ENCODE data around the gene CRELD1.

DNA sequence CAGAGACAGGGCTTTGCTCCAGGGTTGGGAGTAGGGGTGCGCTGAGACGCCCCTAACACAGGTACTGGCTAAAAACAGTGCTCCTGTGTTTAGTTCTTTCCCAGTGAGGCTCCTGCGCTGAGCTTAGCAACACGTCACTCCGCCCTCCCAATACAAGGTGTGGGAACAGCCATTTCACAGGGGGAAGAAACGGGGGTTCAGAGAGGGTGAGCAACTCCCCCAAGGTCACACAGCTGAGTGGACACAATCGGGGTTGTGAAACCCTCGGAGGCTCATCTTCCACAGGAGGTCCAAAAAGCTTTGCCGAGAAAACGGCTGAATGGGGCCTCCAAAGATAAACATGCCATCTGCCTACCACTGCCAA lies 17.9 kb downstream of the CRELD1 start:
- TF ChIP-seq POLR2A (IDR thresholded peaks at IDR 0.05; ENCODE audit: low read depth, low read length) (no peak), POLR2AphosphoS5 (IDR thresholded peaks at IDR 0.05; ENCODE audit: low read depth, low read length) (no peak)
